ENCODE results near the gene DEPDC1.

DNA sequence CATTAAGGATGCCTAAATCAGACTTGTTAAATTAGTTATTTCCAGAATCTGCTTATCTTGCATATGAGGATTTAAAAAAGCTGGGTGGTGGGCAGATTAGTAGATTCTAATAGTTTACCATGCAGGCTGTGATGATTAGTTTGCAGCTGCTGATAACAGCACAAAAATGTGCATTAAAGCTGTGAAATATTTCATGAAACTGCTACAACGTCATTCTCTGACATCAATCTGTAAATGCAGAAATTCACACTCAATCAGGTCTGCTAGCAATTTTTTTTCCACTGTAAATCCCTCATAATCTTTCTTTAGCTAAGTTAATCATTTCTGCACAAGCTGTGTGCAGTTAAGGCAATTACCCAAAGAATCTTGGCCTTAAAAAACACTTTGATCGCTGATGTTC lies 37.8 kb downstream of the DEPDC1 start:
- TF ChIP-seq ARNTL (CRISPR knock-in tag; IDR thresholded peaks at IDR 0.05; ENCODE audit: borderline replicate concordance, low read depth) = no peak
- TF ChIP-seq ZNF8 (CRISPR knock-in tag; IDR thresholded peaks at IDR 0.05) = no peak
- TF ChIP-seq ZFP30 (CRISPR knock-in tag; IDR thresholded peaks at IDR 0.05) = no peak
- TF ChIP-seq TOX (CRISPR knock-in tag; IDR thresholded peaks at IDR 0.05; ENCODE audit: borderline replicate concordance) = no peak
- TF ChIP-seq ZNF70 (CRISPR knock-in tag; IDR thresholded peaks at IDR 0.05) = no peak
- TF ChIP-seq, protein P1, sequence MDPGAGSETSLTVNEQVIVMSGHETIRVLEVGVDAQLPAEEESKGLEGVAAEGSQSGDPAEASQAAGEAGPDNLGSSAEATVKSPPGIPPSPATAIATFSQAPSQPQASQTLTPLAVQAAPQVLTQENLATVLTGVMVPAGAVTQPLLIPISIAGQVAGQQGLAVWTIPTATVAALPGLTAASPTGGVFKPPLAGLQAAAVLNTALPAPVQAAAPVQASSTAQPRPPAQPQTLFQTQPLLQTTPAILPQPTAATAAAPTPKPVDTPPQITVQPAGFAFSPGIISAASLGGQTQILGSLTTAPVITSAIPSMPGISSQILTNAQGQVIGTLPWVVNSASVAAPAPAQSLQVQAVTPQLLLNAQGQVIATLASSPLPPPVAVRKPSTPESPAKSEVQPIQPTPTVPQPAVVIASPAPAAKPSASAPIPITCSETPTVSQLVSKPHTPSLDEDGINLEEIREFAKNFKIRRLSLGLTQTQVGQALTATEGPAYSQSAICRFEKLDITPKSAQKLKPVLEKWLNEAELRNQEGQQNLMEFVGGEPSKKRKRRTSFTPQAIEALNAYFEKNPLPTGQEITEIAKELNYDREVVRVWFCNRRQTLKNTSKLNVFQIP (CRISPR knock-in tag; IDR thresholded peaks at IDR 0.05; ENCODE audit: borderline replicate concordance, low read depth) = no peak
- no peak for TF ChIP-seq ZFP3 (CRISPR knock-in tag; IDR thresholded peaks at IDR 0.05)
- TF ChIP-seq CSDC2 (CRISPR knock-in tag; IDR thresholded peaks at IDR 0.05) = no peak
